Peyer's patch (tissue), 4 donors: ENCODE results near the gene CIB4.

Experiments used
- CTCF ChIP-seq, 6 experiments: fragments of 450-650 bp in 4 of 6; fragments of 200-600 bp in 2 of 6; sonication (generic) in 1 of 6; IDR thresholded peaks; one replicate each; pipeline ENCODE4 v1.5.1; 2017 to 2019; ENCODE audit warnings: antibody characterized with exemption in 6 of 6, mild to moderate bottlenecking in 3 of 6, moderate library complexity in 1 of 6
- POLR2A ChIP-seq, 2 donors: fragments of 450-650 bp; IDR thresholded peaks; one replicate each; pipeline ENCODE4 v1.5.1; 2017; ENCODE audit warnings: antibody characterized with exemption in 2 of 2, mild to moderate bottlenecking in 2 of 2, moderate library complexity in 2 of 2

GRCh38 chr2:26574900-26575560 lies 66.1 kb downstream of the CIB4 start:
- TF ChIP-seq CTCF (IDR thresholded peaks at IDR 0.05) (no peak), POLR2A (IDR thresholded peaks at IDR 0.05) (no peak)
